H9 (cell line): ENCODE data around the gene DGKB. TPM values are rescaled to one million over a fixed set of nuclear protein-coding genes. Genes with fewer than 3 reads are reported as not detected.

ENCODE experiments used
- DNase-seq: peaks from one replicate; pipeline ENCODE4 v3.0.0-alpha.2; 2017
- H2AFZ ChIP-seq: one replicate; pipeline ENCODE4 v1.6.1; 2013; ENCODE audit warnings: mild to moderate bottlenecking, low read length, control low read depth, moderate library complexity
- H2AK5ac ChIP-seq: 2 replicates; pipeline ENCODE4 v1.6.1; 2013; ENCODE audit warnings: low read length, control low read depth, mixed read lengths; ENCODE audit not compliant: insufficient read length
- H2BK120ac ChIP-seq: one replicate; pipeline ENCODE4 v1.6.1; 2013; ENCODE audit warnings: low read depth, mild to moderate bottlenecking, low read length, control low read depth, inconsistent platforms; ENCODE audit not compliant: poor library complexity, severe bottlenecking
- H2BK12ac ChIP-seq: 2 replicates; pipeline ENCODE4 v1.6.1; 2013; ENCODE audit warnings: low read length, control low read depth, mixed read lengths, low read depth; ENCODE audit not compliant: insufficient read length
- H2BK15ac ChIP-seq: 2 replicates; pipeline ENCODE4 v1.6.1; 2013; ENCODE audit warnings: low read depth, low read length, control low read depth
- H2BK20ac ChIP-seq: one replicate; pipeline ENCODE4 v1.6.1; 2013; ENCODE audit warnings: low read depth, mild to moderate bottlenecking, low read length, control low read depth, inconsistent platforms; ENCODE audit not compliant: poor library complexity, severe bottlenecking
- H2BK5ac ChIP-seq: 2 replicates; pipeline ENCODE4 v1.6.1; 2013; ENCODE audit warnings: low read length, control low read depth, mixed read lengths; ENCODE audit not compliant: insufficient read length
- H3K14ac ChIP-seq: 2 replicates; pipeline ENCODE4 v1.6.1; 2013; ENCODE audit warnings: low read length, control low read depth; ENCODE audit not compliant: insufficient read depth
- H3K18ac ChIP-seq: 2 replicates; pipeline ENCODE4 v1.6.1; 2013; ENCODE audit warnings: low read depth, mild to moderate bottlenecking, mixed read lengths, low read length, control low read depth; ENCODE audit not compliant: insufficient read length
- H3K23ac ChIP-seq: 2 replicates; pipeline ENCODE4 v1.6.1; 2013; ENCODE audit warnings: low read length, control low read depth, mixed read lengths, low read depth; ENCODE audit not compliant: insufficient read length
- H3K23me2 ChIP-seq: 2 replicates; pipeline ENCODE4 v1.6.1; 2013; ENCODE audit warnings: low read depth, mild to moderate bottlenecking, mixed read lengths, low read length, control low read depth; ENCODE audit not compliant: insufficient read length, poor library complexity, severe bottlenecking
- H3K27ac ChIP-seq: 2 replicates; pipeline ENCODE4 v1.5.1; 2013; ENCODE audit warnings: low read length, control low read depth, mixed read lengths, low read depth; ENCODE audit not compliant: insufficient read length
- H3K27me3 ChIP-seq: 2 replicates; pipeline ENCODE4 v1.6.1; 2013; ENCODE audit warnings: low read length, control low read depth, inconsistent platforms; ENCODE audit not compliant: insufficient read depth
- H3K4ac ChIP-seq: 2 replicates; pipeline ENCODE4 v1.6.1; 2013; ENCODE audit warnings: low read depth, mild to moderate bottlenecking, control low read depth, inconsistent platforms, low read length, moderate library complexity
- H3K4me1 ChIP-seq: 2 replicates; pipeline ENCODE4 v1.6.1; 2013; ENCODE audit warnings: low read length, control low read depth, inconsistent platforms; ENCODE audit not compliant: insufficient read depth
- H3K4me2 ChIP-seq: 2 replicates; pipeline ENCODE4 v1.6.1; 2013; ENCODE audit warnings: low read length, control low read depth, mixed read lengths; ENCODE audit not compliant: insufficient read length, insufficient read depth
- H3K56ac ChIP-seq: 2 replicates; pipeline ENCODE4 v1.6.1; 2013; ENCODE audit warnings: low read depth, mild to moderate bottlenecking, mixed read lengths, low read length, control low read depth; ENCODE audit not compliant: insufficient read length
- H3K79me1 ChIP-seq: 2 replicates; pipeline ENCODE4 v1.6.1; 2013; ENCODE audit warnings: low read depth, mild to moderate bottlenecking, moderate library complexity, low read length, control low read depth, inconsistent platforms; ENCODE audit not compliant: insufficient read depth, poor library complexity, severe bottlenecking
- H3K79me2 ChIP-seq: 2 replicates; pipeline ENCODE4 v1.6.1; 2013; ENCODE audit warnings: low read length, control low read depth, inconsistent platforms; ENCODE audit not compliant: insufficient read depth
- H3K9ac ChIP-seq: 2 replicates; pipeline ENCODE4 v1.6.1; 2013; ENCODE audit warnings: low read length, control low read depth, mixed read lengths; ENCODE audit not compliant: insufficient read length; ENCODE audit errors: extremely low read depth
- H3K9me3 ChIP-seq: one replicate; pipeline ENCODE4 v1.6.1; 2013; ENCODE audit warnings: low read depth, low read length, inconsistent platforms; ENCODE audit not compliant: control insufficient read depth
- H3T11ph ChIP-seq: one replicate; pipeline ENCODE4 v1.6.1; 2013; ENCODE audit warnings: mild to moderate bottlenecking, low read length, control low read depth, inconsistent platforms
- H4K20me1 ChIP-seq: one replicate; pipeline ENCODE4 v1.6.1; 2013; ENCODE audit not compliant: control insufficient read depth, insufficient read length, insufficient read depth
- H4K5ac ChIP-seq: 2 replicates; pipeline ENCODE4 v1.6.1; 2013; ENCODE audit warnings: low read depth, mild to moderate bottlenecking, mixed read lengths, low read length, control low read depth; ENCODE audit not compliant: insufficient read length
- H4K8ac ChIP-seq: replicated peaks from 2 replicates; pipeline ENCODE4 v1.6.1; 2013; ENCODE audit warnings: low read length, control low read depth, mixed read lengths, low read depth; ENCODE audit not compliant: insufficient read length
- H4K91ac ChIP-seq: 2 replicates; pipeline ENCODE4 v1.6.1; 2013; ENCODE audit warnings: low read depth, mild to moderate bottlenecking, moderate library complexity, mixed read lengths, low read length, control low read depth; ENCODE audit not compliant: insufficient read length
- H3K27ac Mint-ChIP-seq, 3 experiments: 2 replicates in 2 of 3; 3 replicates in 1 of 3; pipeline ENCODE4 v1.8.0; 2020 to 2021; ENCODE audit warnings: mixed read lengths in 3 of 3, mild to moderate bottlenecking in 1 of 3, moderate library complexity in 1 of 3
- H3K27me3 Mint-ChIP-seq: 2 replicates; pipeline ENCODE4 v1.8.0; 2021; ENCODE audit warnings: low read depth, mild to moderate bottlenecking, moderate library complexity, mixed read lengths
- H3K36me3 Mint-ChIP-seq, 3 experiments: 2 replicates in 2 of 3; 3 replicates in 1 of 3; pipeline ENCODE4 v1.8.0; 2020 to 2021; ENCODE audit warnings: low read depth in 3 of 3, mixed read lengths in 3 of 3; ENCODE audit not compliant: insufficient read depth in 1 of 3
- H3K4me1 Mint-ChIP-seq, 2 experiments: 2 replicates each; pipeline ENCODE4 v1.8.0; 2020; ENCODE audit warnings: mixed read lengths in 2 of 2
- H3K4me3 Mint-ChIP-seq, 2 experiments: 2 replicates in 1 of 2; 3 replicates in 1 of 2; pipeline ENCODE4 v1.8.0; 2020 to 2021; ENCODE audit warnings: mild to moderate bottlenecking in 2 of 2, mixed read lengths in 2 of 2, moderate library complexity in 1 of 2
- H3K9me3 Mint-ChIP-seq, 2 experiments: 2 replicates in 1 of 2; 3 replicates in 1 of 2; pipeline ENCODE4 v1.8.0; 2020; ENCODE audit warnings: mild to moderate bottlenecking in 2 of 2, mixed read lengths in 2 of 2, moderate library complexity in 1 of 2
- CTCF ChIP-seq: fragments of 200-600 bp; sonication (generic); conservative IDR thresholded peaks from 3 replicates; pipeline ENCODE4 v1.8.0; 2021; ENCODE audit warnings: antibody characterized with exemption, mild to moderate bottlenecking
- WGBS: extraction: QIAGEN DNeasy Blood & Tissue Kit; methylation state at CpG from one replicate; pipeline ENCODE4 v1.1.7; 2013; ENCODE audit warnings: missing lambda C conversion rate, low lambda C conversion rate, mixed read lengths; ENCODE audit not compliant: insufficient read length; ENCODE audit errors: extremely low coverage; 5-methylcytosine and 5-hydroxymethylcytosine counted together
- total RNA-seq: library from RNA; stranded (reverse); gene quantifications from 2 replicates; pipeline ENCODE4 v1.2.1, GENCODE V29; 2021

Gene DGKB
- total RNA-seq, 1 experiment from 2014 or later, result 0.26 TPM

GRCh38 chr7:14197280-14197679 is 705.3 kb downstream of the DGKB start:
- no peak overlapping the region for H4K91ac ChIP-seq
- H3K4ac ChIP-seq, result no peak overlapping the region
- Mint-ChIP-seq H3K4me1 (peaks cover 4% of the 10 kb centered on the region in 2 experiments; a peak in 3 of 4 replicates), H3K36me3 (peaks cover 0 to 4% (median 2%) of the 10 kb centered on the region in 3 experiments; a peak in 4 of 7 replicates), H3K27me3 (no peaks in the 10 kb centered on the region), H3K27ac (no peak overlapping the region), H3K4me3 (no peak overlapping the region), H3K9me3 (peaks cover 3 to 11% of the 10 kb centered on the region in 2 experiments; a peak in 4 of 5 replicates)
- H3T11ph ChIP-seq, result no peak overlapping the region
- no peaks in the 10 kb centered on the region for H3K79me2 ChIP-seq
- H2AFZ ChIP-seq, result no peak overlapping the region
- H3K27ac ChIP-seq, result no peak overlapping the region
- H4K20me1 ChIP-seq, result no peaks in the 10 kb centered on the region
- H2AK5ac ChIP-seq, result no peak overlapping the region
- no peak overlapping the region for H4K8ac ChIP-seq
- no peak overlapping the region for H2BK5ac ChIP-seq
- no peak for DNase-seq
- H3K27me3 ChIP-seq, result no peaks in the 10 kb centered on the region
- no peaks in the 10 kb centered on the region for H3K23me2 ChIP-seq
- no peak overlapping the region for H2BK120ac ChIP-seq
- H3K14ac ChIP-seq, result no peak overlapping the region
- H2BK15ac ChIP-seq, result no peak overlapping the region
- H3K4me2 ChIP-seq, result no peak overlapping the region
- no peak overlapping the region for H4K5ac ChIP-seq
- H2BK20ac ChIP-seq, result no peak overlapping the region
- no peaks in the 10 kb centered on the region for H3K4me1 ChIP-seq
- no peaks in the 10 kb centered on the region for H3K79me1 ChIP-seq
- H3K56ac ChIP-seq, result no peak overlapping the region
- no peak overlapping the region for H2BK12ac ChIP-seq
- H3K9me3 ChIP-seq, result no peaks in the 10 kb centered on the region
- no peak for TF ChIP-seq CTCF
- H3K18ac ChIP-seq, result no peak overlapping the region
- WGBS, result no CpG with 5 or more reads among the region's 3 CpGs
- H3K23ac ChIP-seq, result no peak overlapping the region
- H3K9ac ChIP-seq, result no peak overlapping the region
